HepG2 (cell line): ENCODE data around the gene HSP90AB1. TPM values are rescaled to one million over a fixed set of nuclear protein-coding genes. Genes with fewer than 3 reads are reported as not detected.

Experiments used
- ATAC-seq: fragments of 200-7000 bp; cut with Tn5 transposase; 3 replicates; pipeline ENCODE4 v1.9.1; 2020; ENCODE audit warnings: mild to moderate bottlenecking, moderate library complexity
- BruUV-seq: library from RNA; stranded (reverse); fragments of 400-500 nt; replicated peaks from 2 replicates; lab custom pipeline; 2021; lab: Mats Ljungman, UMichigan
- CTCF ChIA-PET: fragments of 300-600 bp; formaldehyde crosslinking; extraction: SDS; loops from one replicate; lab custom pipeline; 2021; ENCODE audit warnings: low total read pairs, inconsistent platforms, low intra/inter-chr PET ratio; lab: Yijun Ruan, JAX
- POLR2A ChIA-PET: fragments of 350-600 bp; sonication (Branson Sonifier 250); formaldehyde crosslinking; loops from one replicate; lab custom pipeline; 2020; ENCODE audit warnings: antibody characterized with exemption, inconsistent platforms; lab: Yijun Ruan, JAX
- DNase-seq: peaks from one replicate; pipeline ENCODE4 v3.0.0-alpha.2; 2015; ENCODE audit warnings: low spot score
- FAIRE-seq: peaks from 3 replicates; lab custom pipeline; 2011; peaks lifted over from hg19 to GRCh38; lab: Jason Lieb, UNC
- H2AFZ ChIP-seq: one replicate; pipeline ENCODE4 v1.6.1; 2011; ENCODE audit warnings: low read length, inconsistent platforms
- H3K27ac ChIP-seq: fragments of 300-600 bp; 3 replicates; pipeline ENCODE4 v1.8.0; 2011; ENCODE audit warnings: mixed run types, mild to moderate bottlenecking, mixed read lengths, low read length, inconsistent platforms; ENCODE audit not compliant: insufficient read depth; ENCODE audit errors: extremely low read length
- H3K27me3 ChIP-seq, 2 experiments: fragments of 200-600 bp in 1 of 2; 2 replicates in 1 of 2; 3 replicates in 1 of 2; pipeline versions ENCODE4 v1.6.0 to v1.8.0; 2011; ENCODE audit warnings: low read length in 2 of 2, mild to moderate bottlenecking in 2 of 2, moderate library complexity in 2 of 2, inconsistent platforms in 1 of 2; ENCODE audit not compliant: insufficient read depth in 2 of 2, control insufficient read depth in 1 of 2
- H3K36me3 ChIP-seq, 2 experiments: fragments of 200-600 bp in 1 of 2; replicated peaks in 1 of 2; 2 replicates in 1 of 2; 3 replicates in 1 of 2; pipeline versions ENCODE4 v1.5.1 to v1.8.0; 2011; ENCODE audit warnings: low read length in 2 of 2, inconsistent platforms in 1 of 2; ENCODE audit not compliant: insufficient read depth in 2 of 2, control insufficient read depth in 1 of 2
- H3K4me1 ChIP-seq: 2 replicates; pipeline ENCODE4 v1.5.1; 2012; ENCODE audit warnings: low read length, inconsistent platforms; ENCODE audit not compliant: insufficient read depth
- H3K4me2 ChIP-seq: 2 replicates; pipeline ENCODE4 v1.6.0; 2011; ENCODE audit warnings: low read depth, low read length, inconsistent platforms
- H3K4me3 ChIP-seq, 3 experiments: fragments of 200-600 bp in 1 of 3; sonication (generic), shearing (Covaris generic) in 1 of 3; replicated peaks in 1 of 3; 2 replicates each; pipeline ENCODE4 v1.5.1; 2011 to 2016; ENCODE audit warnings: low read length in 3 of 3, inconsistent platforms in 2 of 3, low read depth in 2 of 3, mild to moderate bottlenecking in 2 of 3, control low read depth in 1 of 3, mixed read lengths in 1 of 3; ENCODE audit not compliant: insufficient read depth in 1 of 3
- H3K79me2 ChIP-seq: one replicate; pipeline ENCODE4 v1.6.1; 2011; ENCODE audit warnings: low read length, inconsistent platforms; ENCODE audit not compliant: insufficient read depth
- H3K9ac ChIP-seq: 2 replicates; pipeline ENCODE4 v1.6.0; 2011; ENCODE audit warnings: mild to moderate bottlenecking, low read depth, low read length, inconsistent platforms; ENCODE audit not compliant: insufficient read depth
- H3K9me3 ChIP-seq: 2 replicates; pipeline ENCODE4 v1.5.1; 2012; ENCODE audit warnings: mild to moderate bottlenecking, low read length
- H4K20me1 ChIP-seq: 2 replicates; pipeline ENCODE4 v1.6.0; 2011; ENCODE audit warnings: inconsistent platforms, mild to moderate bottlenecking, low read length, moderate library complexity; ENCODE audit not compliant: insufficient read depth
- SALL1 ChIP-seq: sonication (generic); formaldehyde crosslinking; IDR thresholded peaks from 2 replicates; pipeline ENCODE4 v1.8.0; 2022; ENCODE audit warnings: mild to moderate bottlenecking, missing genetic modification reagents
- ZBTB40 ChIP-seq, 2 experiments: fragments of 450-650 bp in 1 of 2; sonication (generic) in 1 of 2; formaldehyde crosslinking in 1 of 2; IDR thresholded peaks; 2 replicates each; pipeline versions ENCODE4 v1.6.1 to v1.8.0; 2016 to 2022; ENCODE audit warnings: antibody characterized with exemption in 1 of 2, mild to moderate bottlenecking in 1 of 2, missing genetic modification reagents in 1 of 2
- WGBS: methylation state at CpG from one replicate; pipeline ENCODE4 v1.1.6; 2017; ENCODE audit warnings: low lambda C conversion rate; 5-methylcytosine and 5-hydroxymethylcytosine counted together
- in situ Hi-C: cut with HindIII; loops from 2 replicates; pipeline ENCODE4 v1.10.0; 2017; ENCODE audit warnings: low pct_unique_long_range_greater_than_20kb; ENCODE audit not compliant: extremely low pct_ligation_motif_present
- intact Hi-C: fragments of 100-400 bp; cut with micrococcal nuclease; formaldehyde crosslinking; loops from one replicate; pipeline ENCODE4 v1.10.0; 2022; ENCODE audit not compliant: unreplicated experiment
- polyA plus RNA-seq, 8 experiments: library from polyadenylated mRNA; depleted of rRNA in 3 of 8; stranded (reverse) in 7 of 8; unstranded in 1 of 8; fragments of >200 nt; fragmentation: Illumina TruSeq in 4 of 8; extraction: Trizol in 4 of 8; gene quantifications; 2 replicates each; pipeline versions ENCODE4 v1.2.1 to v1.2.3, GENCODE V29; 2011 to 2016; ENCODE audit warnings: low read depth in 4 of 8, missing spikeins in 1 of 8, mixed read lengths in 1 of 8; ENCODE audit not compliant: insufficient read depth in 1 of 8
- total RNA-seq, 5 experiments: library from RNA; depleted of rRNA; stranded (reverse); fragments of >200 nt; fragmentation: Illumina TruSeq; extraction: Trizol; gene quantifications; 2 replicates each; pipeline ENCODE4 v1.2.3, GENCODE V29; 2016; ENCODE audit warnings: low read depth in 1 of 5

The HSP90AB1 gene
- total and polyA plus RNA-seq, 2 of the 13 experiments (the other 11 are each of a cell fraction or from before 2014, with no cell fraction given) = 1,325 to 1,472 TPM

GRCh38 chr6:44224965-44225305, 22.0 kb upstream of the HSP90AB1 start:
- POLR2A ChIA-PET = interaction anchor here (0.7 to 4.4 kb wide), 7 partner anchors 10 to 455 kb away, joined by 3 to 61 read pairs (median 7); partner anchors contain the start of genes HSP90AB1 and VEGFA
- no peak for DNase-seq
- H3K4me2 ChIP-seq = peak overlapping the region; percentile 99; the same call in 1 of the 2 replicates
- no peak for ATAC-seq
- no peaks in the 10 kb centered on the region for H3K9me3 ChIP-seq
- no TSS peak for BruUV-seq
- peaks cover 79% of the 10 kb centered on the region for H3K4me1 ChIP-seq
- WGBS = 94% methylated on average over 4 of the region's 4 CpGs
- no peak overlapping the region for H3K27ac ChIP-seq
- intact Hi-C loops = no loop called here
- in situ Hi-C loops = loop anchor here (5.0 kb wide), 1 partner anchor 53 kb away; no protein-coding TSS in a partner anchor
- no peak for FAIRE-seq
- CTCF ChIA-PET = no interaction called here
- no peaks in the 10 kb centered on the region for H4K20me1 ChIP-seq
- peak overlapping the region in 1 of 3 experiments; percentile 76; a peak in 1 of 6 replicates for H3K4me3 ChIP-seq
- no peak overlapping the region for H3K9ac ChIP-seq
- H3K79me2 ChIP-seq = peaks cover 17% of the 10 kb centered on the region
- H2AFZ ChIP-seq = no peak overlapping the region
- peaks cover 3 to 6% of the 10 kb centered on the region in 2 experiments; a peak in 4 of 5 replicates for H3K36me3 ChIP-seq
- H3K27me3 ChIP-seq = 0 out of 5 replicates have a peak, but pooled peaks cover 0 to 1% of the 10 kb centered on the region in 2 experiments
- TF ChIP-seq SALL1 (CRISPR knock-in tag) (no peak), ZBTB40 (IDR thresholded peaks at IDR 0.05) (no peak), ZBTB40 (CRISPR knock-in tag; IDR thresholded peaks at IDR 0.05) (0 out of 2 replicates have a peak, but pooled peaks have one; percentile 42)
